Dermis blood vessel endothelial cell (primary cell): ENCODE measurements around the gene TXNDC11. TPM values are rescaled to one million over a fixed set of nuclear protein-coding genes. Genes with fewer than 3 reads are reported as not detected.
A peak's percentile ranks its signal among the peaks of the same experiment; 100 is the strongest.
"Not testable (repeated sequence)": the region's sequence is repeated elsewhere in the genome, so short reads cannot be mapped to it uniquely, and the experiment has no call there.

Experiments
- DNase-seq: peaks from one replicate; pipeline ENCODE4 v3.0.0; 2010
- total RNA-seq: library from RNA; depleted of rRNA; stranded (reverse); fragments of >200 nt; gene quantifications from 2 replicates; pipeline ENCODE4 v1.2.3, GENCODE V29; 2014

Gene TXNDC11
- 30.5 and 47.5 TPM in 2 replicates for total RNA-seq

GRCh38 chr16:11742536-11743307 is at the start of gene TXNDC11:
Gene TXNDC11, minus strand, starts transcription at chr16:11742857. Its CDS starts 127 bp downstream, at chr16:11742730.
- DNase-seq: peak; percentile 99

- DNase-seq: peak; percentile 16
Measured at GRCh38 chr16:11791144-11791828, 48.6 kb upstream of the TXNDC11 start.

- DNase-seq: no peak
Measured at GRCh38 chr16:11788914-11789313, 46.3 kb upstream of the TXNDC11 start.

GRCh38 chr16:11784980-11785599 is 42.4 kb upstream of the TXNDC11 start:
- not testable (repeated sequence) for DNase-seq

- not testable (repeated sequence) for DNase-seq
Measured at GRCh38 chr16:11784381-11784780, 41.7 kb upstream of the TXNDC11 start.

- DNase-seq: no peak
Measured at GRCh38 chr16:11784038-11784369, 41.3 kb upstream of the TXNDC11 start.

- peak; percentile 86 for DNase-seq
Measured at GRCh38 chr16:11783319-11784037, 40.8 kb upstream of the TXNDC11 start.

GRCh38 chr16:11781773-11782172 is 39.1 kb upstream of the TXNDC11 start:
- DNase-seq: no peak

GRCh38 chr16:11780991-11781680 is 38.5 kb upstream of the TXNDC11 start:
- DNase-seq: no peak

GRCh38 chr16:11779074-11779473 is 36.4 kb upstream of the TXNDC11 start:
- no peak for DNase-seq

GRCh38 chr16:11774065-11774626 is 31.5 kb upstream of the TXNDC11 start:
- DNase-seq: no peak

GRCh38 chr16:11768849-11769248 is 26.2 kb upstream of the TXNDC11 start:
- DNase-seq: no peak

- DNase-seq: no peak
Measured at GRCh38 chr16:11762431-11762830, 19.8 kb upstream of the TXNDC11 start.

- DNase-seq: no peak
Measured at GRCh38 chr16:11759997-11760396, 17.3 kb upstream of the TXNDC11 start.

GRCh38 chr16:11759163-11759834 is 16.6 kb upstream of the TXNDC11 start:
- DNase-seq: no peak

GRCh38 chr16:11757671-11758545 is 15.3 kb upstream of the TXNDC11 start:
- peak; percentile 65 for DNase-seq

- no peak for DNase-seq
Measured at GRCh38 chr16:11756248-11756647, 13.6 kb upstream of the TXNDC11 start.

GRCh38 chr16:11755022-11755760 is 12.5 kb upstream of the TXNDC11 start:
- no peak for DNase-seq

- no peak for DNase-seq
Measured at GRCh38 chr16:11752856-11753255, 10.2 kb upstream of the TXNDC11 start.

GRCh38 chr16:11750056-11750455 is 7.4 kb upstream of the TXNDC11 start:
- no peak for DNase-seq
